Measurements from ENCODE around the gene TAP2. TPM values are rescaled to one million over a fixed set of nuclear protein-coding genes. Genes with fewer than 3 reads are reported as not detected.

The TAP2 gene
- total RNA-seq, 1 donor = 45.0 TPM

GRCh38 chr6:32845384-32845884, 6.9 kb upstream of the TAP2 start:
- Histone ChIP-seq H3K4me3 (ENCODE audit: low read length) (peak overlapping the region; percentile 78), H3K4me1 (ENCODE audit: insufficient read depth, low read length) (peaks cover 82% of the 10 kb centered on the region), H3K27me3 (ENCODE audit: insufficient read depth, low read length) (no peaks in the 10 kb centered on the region)

GRCh38 chr6:32844839-32845383, 6.4 kb upstream of the TAP2 start:
- no peaks in the 10 kb centered on the region for H3K9me3 ChIP-seq (ENCODE audit: low read depth, low read length)
- H3K4me1 ChIP-seq (ENCODE audit: insufficient read depth, low read length) = peaks cover 82% of the 10 kb centered on the region
- H3K27me3 ChIP-seq (ENCODE audit: insufficient read depth, low read length) = no peaks in the 10 kb centered on the region
- H3K4me3 ChIP-seq (ENCODE audit: low read length) = peak overlapping the region; percentile 78

More at GRCh38 chr6:32845384-32845884, 6.9 kb upstream of the TAP2 start:
- no peaks in the 10 kb centered on the region for H3K9me3 ChIP-seq (ENCODE audit: low read depth, low read length)

- H3K4me1 ChIP-seq (ENCODE audit: insufficient read depth, low read length) = peaks cover 82% of the 10 kb centered on the region
- H3K9me3 ChIP-seq (ENCODE audit: low read depth, low read length) = no peaks in the 10 kb centered on the region
- H3K4me3 ChIP-seq (ENCODE audit: low read length) = peak within 1 kb of the TSS; percentile 78
- H3K27me3 ChIP-seq (ENCODE audit: insufficient read depth, low read length) = no peaks in the 10 kb centered on the region
Observed at GRCh38 chr6:32843979-32844838, 5.7 kb upstream of the TAP2 start, which contains the start of gene PSMB8. Gene PSMB8 (minus strand): TSS chr6:32844047. CDS start chr6:32843996, 51 bp downstream.

GRCh38 chr6:32843331-32843978, 4.9 kb upstream of the TAP2 start:
- Histone ChIP-seq H3K27me3 (ENCODE audit: insufficient read depth, low read length) (no peaks in the 10 kb centered on the region), H3K9me3 (ENCODE audit: low read depth, low read length) (no peaks in the 10 kb centered on the region), H3K4me3 (ENCODE audit: low read length) (peak overlapping the region; percentile 78), H3K4me1 (ENCODE audit: insufficient read depth, low read length) (peaks cover 80% of the 10 kb centered on the region)

GRCh38 chr6:32842690-32843089, 4.2 kb upstream of the TAP2 start:
- Histone ChIP-seq H3K9me3 (ENCODE audit: low read depth, low read length) (no peaks in the 10 kb centered on the region), H3K4me1 (ENCODE audit: insufficient read depth, low read length) (peaks cover 76% of the 10 kb centered on the region), H3K4me3 (ENCODE audit: low read length) (peak overlapping the region; percentile 78), H3K27me3 (ENCODE audit: insufficient read depth, low read length) (no peaks in the 10 kb centered on the region)

- Histone ChIP-seq H3K9me3 (ENCODE audit: low read depth, low read length) (no peaks in the 10 kb centered on the region), H3K4me3 (ENCODE audit: low read length) (peak overlapping the region; percentile 78), H3K27me3 (ENCODE audit: insufficient read depth, low read length) (no peaks in the 10 kb centered on the region), H3K4me1 (ENCODE audit: insufficient read depth, low read length) (peaks cover 76% of the 10 kb centered on the region)
Observed at GRCh38 chr6:32842021-32842650, 3.6 kb upstream of the TAP2 start.

- H3K9me3 ChIP-seq (ENCODE audit: low read depth, low read length) = no peaks in the 10 kb centered on the region
- H3K4me1 ChIP-seq (ENCODE audit: insufficient read depth, low read length) = peaks cover 72% of the 10 kb centered on the region
- no peak overlapping the region for H3K4me3 ChIP-seq (ENCODE audit: low read length)
- no peaks in the 10 kb centered on the region for H3K27me3 ChIP-seq (ENCODE audit: insufficient read depth, low read length)
Observed at GRCh38 chr6:32840604-32841246, 2.2 kb upstream of the TAP2 start.

GRCh38 chr6:32839356-32839755, 817 bp upstream of the TAP2 start:
- no peak overlapping the region for H3K4me3 ChIP-seq (ENCODE audit: low read length)

GRCh38 chr6:32837651-32838113, 857 bp downstream of the TAP2 start:
- no peaks in the 10 kb centered on the region for H3K27me3 ChIP-seq (ENCODE audit: insufficient read depth, low read length)
- H3K9me3 ChIP-seq (ENCODE audit: low read depth, low read length) = no peaks in the 10 kb centered on the region
- peak overlapping the region; percentile 62 for H3K4me3 ChIP-seq (ENCODE audit: low read length)
- H3K4me1 ChIP-seq (ENCODE audit: insufficient read depth, low read length) = peaks cover 59% of the 10 kb centered on the region

More at GRCh38 chr6:32839356-32839755, 817 bp upstream of the TAP2 start:
- Histone ChIP-seq H3K27me3 (ENCODE audit: insufficient read depth, low read length) (no peaks in the 10 kb centered on the region), H3K4me1 (ENCODE audit: insufficient read depth, low read length) (peaks cover 66% of the 10 kb centered on the region), H3K9me3 (ENCODE audit: low read depth, low read length) (no peaks in the 10 kb centered on the region)

GRCh38 chr6:32836873-32837272, 1.7 kb downstream of the TAP2 start:
- no peaks in the 10 kb centered on the region for H3K9me3 ChIP-seq (ENCODE audit: low read depth, low read length)
- no peak overlapping the region for H3K4me3 ChIP-seq (ENCODE audit: low read length)
- H3K27me3 ChIP-seq (ENCODE audit: insufficient read depth, low read length) = no peaks in the 10 kb centered on the region
- H3K4me1 ChIP-seq (ENCODE audit: insufficient read depth, low read length) = peaks cover 51% of the 10 kb centered on the region

- no peaks in the 10 kb centered on the region for H3K9me3 ChIP-seq (ENCODE audit: low read depth, low read length)
- no peaks in the 10 kb centered on the region for H3K27me3 ChIP-seq (ENCODE audit: insufficient read depth, low read length)
- H3K4me3 ChIP-seq (ENCODE audit: low read length) = no peak overlapping the region
- peaks cover 36% of the 10 kb centered on the region for H3K4me1 ChIP-seq (ENCODE audit: insufficient read depth, low read length)
Observed at GRCh38 chr6:32835167-32835893, 3.2 kb downstream of the TAP2 start.

- Histone ChIP-seq H3K27me3 (ENCODE audit: insufficient read depth, low read length) (no peaks in the 10 kb centered on the region), H3K9me3 (ENCODE audit: low read depth, low read length) (no peaks in the 10 kb centered on the region), H3K4me1 (ENCODE audit: insufficient read depth, low read length) (peaks cover 19% of the 10 kb centered on the region)
Observed at GRCh38 chr6:32833664-32834063, 4.9 kb downstream of the TAP2 start.

GRCh38 chr6:32832535-32832934, 6.0 kb downstream of the TAP2 start:
- Histone ChIP-seq H3K4me1 (ENCODE audit: insufficient read depth, low read length) (peaks cover 14% of the 10 kb centered on the region), H3K9me3 (ENCODE audit: low read depth, low read length) (no peaks in the 10 kb centered on the region), H3K4me3 (ENCODE audit: low read length) (no peak overlapping the region), H3K27me3 (ENCODE audit: insufficient read depth, low read length) (no peaks in the 10 kb centered on the region)

More at GRCh38 chr6:32833664-32834063, 4.9 kb downstream of the TAP2 start:
- no peak overlapping the region for H3K4me3 ChIP-seq (ENCODE audit: low read length)

- Histone ChIP-seq H3K9me3 (ENCODE audit: low read depth, low read length) (no peaks in the 10 kb centered on the region), H3K27me3 (ENCODE audit: insufficient read depth, low read length) (no peaks in the 10 kb centered on the region), H3K4me1 (ENCODE audit: insufficient read depth, low read length) (peaks cover under 1% of the 10 kb centered on the region), H3K4me3 (ENCODE audit: low read length) (no peak overlapping the region)
Observed at GRCh38 chr6:32830936-32831335, 7.6 kb downstream of the TAP2 start.

Measured in mononuclear cell (primary cell).